Measurements from ENCODE around the gene MFSD12.

GRCh38 chr19:3556423-3556977, 886 bp downstream of the MFSD12 start:
- TF ChIP-seq, protein P1, sequence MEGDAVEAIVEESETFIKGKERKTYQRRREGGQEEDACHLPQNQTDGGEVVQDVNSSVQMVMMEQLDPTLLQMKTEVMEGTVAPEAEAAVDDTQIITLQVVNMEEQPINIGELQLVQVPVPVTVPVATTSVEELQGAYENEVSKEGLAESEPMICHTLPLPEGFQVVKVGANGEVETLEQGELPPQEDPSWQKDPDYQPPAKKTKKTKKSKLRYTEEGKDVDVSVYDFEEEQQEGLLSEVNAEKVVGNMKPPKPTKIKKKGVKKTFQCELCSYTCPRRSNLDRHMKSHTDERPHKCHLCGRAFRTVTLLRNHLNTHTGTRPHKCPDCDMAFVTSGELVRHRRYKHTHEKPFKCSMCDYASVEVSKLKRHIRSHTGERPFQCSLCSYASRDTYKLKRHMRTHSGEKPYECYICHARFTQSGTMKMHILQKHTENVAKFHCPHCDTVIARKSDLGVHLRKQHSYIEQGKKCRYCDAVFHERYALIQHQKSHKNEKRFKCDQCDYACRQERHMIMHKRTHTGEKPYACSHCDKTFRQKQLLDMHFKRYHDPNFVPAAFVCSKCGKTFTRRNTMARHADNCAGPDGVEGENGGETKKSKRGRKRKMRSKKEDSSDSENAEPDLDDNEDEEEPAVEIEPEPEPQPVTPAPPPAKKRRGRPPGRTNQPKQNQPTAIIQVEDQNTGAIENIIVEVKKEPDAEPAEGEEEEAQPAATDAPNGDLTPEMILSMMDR (IDR thresholded peaks at IDR 0.05; ENCODE audit: poor library complexity), result no peak
- TF ChIP-seq EZH2phosphoT487 (IDR thresholded peaks at IDR 0.05; ENCODE audit: low read depth, severe bottlenecking, unreplicated experiment), result no peak
